PFSK-1 (cell line): ENCODE measurements around the gene CACNA1C.

ENCODE experiments used
- FOXP2 ChIP-seq: optimal IDR thresholded peaks from 2 replicates; pipeline ENCODE3; 2011; ENCODE audit warnings: borderline replicate concordance, control low read depth, inconsistent platforms; ENCODE audit not compliant: insufficient read depth; ENCODE audit errors: extremely low read length, extremely low read depth
- POLR2AphosphoS5 ChIP-seq: IDR thresholded peaks from 2 replicates; pipeline ENCODE4 v1.6.1; 2012; ENCODE audit warnings: low read depth, mild to moderate bottlenecking, control low read depth, low read length, moderate library complexity
- SIN3A ChIP-seq: IDR thresholded peaks from 2 replicates; pipeline ENCODE4 v1.6.1; 2012; ENCODE audit warnings: mild to moderate bottlenecking, low read length, moderate library complexity, borderline replicate concordance; ENCODE audit not compliant: insufficient read depth
- TAF1 ChIP-seq: IDR thresholded peaks from 2 replicates; pipeline ENCODE4 v1.6.1; 2012; ENCODE audit warnings: low read length, control low read depth, borderline replicate concordance; ENCODE audit not compliant: insufficient read depth
- TF ChIP-seq, protein P1 (sequence below), 2 experiments: IDR thresholded peaks; 2 replicates each; pipeline versions ENCODE4 v1.6.1 to v1.8.0; 2011 to 2012; ENCODE audit warnings: low read depth in 2 of 2, low read length in 2 of 2, control low read depth in 1 of 2, inconsistent platforms in 1 of 2, mild to moderate bottlenecking in 1 of 2, moderate library complexity in 1 of 2; ENCODE audit not compliant: insufficient read depth in 1 of 2

CACNA1C gene

DNA sequence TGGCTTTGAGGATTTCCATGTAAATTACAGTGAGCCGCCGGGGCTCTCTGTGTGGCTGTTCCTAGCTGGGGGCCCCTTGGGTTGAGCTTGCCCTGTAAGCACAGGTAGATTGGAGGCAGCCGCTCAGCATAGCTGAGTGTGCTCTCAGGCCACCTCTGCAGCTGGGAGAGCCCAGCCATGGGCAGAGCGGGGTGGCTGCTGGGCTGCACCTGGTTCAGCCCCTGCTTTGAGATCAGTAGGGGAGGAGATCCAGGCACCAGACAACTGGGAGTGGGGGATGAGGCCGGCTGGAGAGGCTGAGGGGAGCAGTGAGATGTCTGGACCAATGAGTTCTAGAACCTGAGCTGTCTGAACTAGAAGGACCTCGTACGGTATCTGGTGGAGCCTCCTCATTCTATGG, 44.8 kb downstream of the CACNA1C start:
- TF ChIP-seq POLR2AphosphoS5 (no peak), SIN3A (no peak), TAF1 (no peak), FOXP2 (no peak)
- TF ChIP-seq, protein P1, sequence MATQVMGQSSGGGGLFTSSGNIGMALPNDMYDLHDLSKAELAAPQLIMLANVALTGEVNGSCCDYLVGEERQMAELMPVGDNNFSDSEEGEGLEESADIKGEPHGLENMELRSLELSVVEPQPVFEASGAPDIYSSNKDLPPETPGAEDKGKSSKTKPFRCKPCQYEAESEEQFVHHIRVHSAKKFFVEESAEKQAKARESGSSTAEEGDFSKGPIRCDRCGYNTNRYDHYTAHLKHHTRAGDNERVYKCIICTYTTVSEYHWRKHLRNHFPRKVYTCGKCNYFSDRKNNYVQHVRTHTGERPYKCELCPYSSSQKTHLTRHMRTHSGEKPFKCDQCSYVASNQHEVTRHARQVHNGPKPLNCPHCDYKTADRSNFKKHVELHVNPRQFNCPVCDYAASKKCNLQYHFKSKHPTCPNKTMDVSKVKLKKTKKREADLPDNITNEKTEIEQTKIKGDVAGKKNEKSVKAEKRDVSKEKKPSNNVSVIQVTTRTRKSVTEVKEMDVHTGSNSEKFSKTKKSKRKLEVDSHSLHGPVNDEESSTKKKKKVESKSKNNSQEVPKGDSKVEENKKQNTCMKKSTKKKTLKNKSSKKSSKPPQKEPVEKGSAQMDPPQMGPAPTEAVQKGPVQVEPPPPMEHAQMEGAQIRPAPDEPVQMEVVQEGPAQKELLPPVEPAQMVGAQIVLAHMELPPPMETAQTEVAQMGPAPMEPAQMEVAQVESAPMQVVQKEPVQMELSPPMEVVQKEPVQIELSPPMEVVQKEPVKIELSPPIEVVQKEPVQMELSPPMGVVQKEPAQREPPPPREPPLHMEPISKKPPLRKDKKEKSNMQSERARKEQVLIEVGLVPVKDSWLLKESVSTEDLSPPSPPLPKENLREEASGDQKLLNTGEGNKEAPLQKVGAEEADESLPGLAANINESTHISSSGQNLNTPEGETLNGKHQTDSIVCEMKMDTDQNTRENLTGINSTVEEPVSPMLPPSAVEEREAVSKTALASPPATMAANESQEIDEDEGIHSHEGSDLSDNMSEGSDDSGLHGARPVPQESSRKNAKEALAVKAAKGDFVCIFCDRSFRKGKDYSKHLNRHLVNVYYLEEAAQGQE (IDR thresholded peaks at IDR 0.05; ENCODE audit: insufficient read depth in 1 of 2, low read depth in 2 of 2, low read length in 2 of 2): no peak

DNA sequence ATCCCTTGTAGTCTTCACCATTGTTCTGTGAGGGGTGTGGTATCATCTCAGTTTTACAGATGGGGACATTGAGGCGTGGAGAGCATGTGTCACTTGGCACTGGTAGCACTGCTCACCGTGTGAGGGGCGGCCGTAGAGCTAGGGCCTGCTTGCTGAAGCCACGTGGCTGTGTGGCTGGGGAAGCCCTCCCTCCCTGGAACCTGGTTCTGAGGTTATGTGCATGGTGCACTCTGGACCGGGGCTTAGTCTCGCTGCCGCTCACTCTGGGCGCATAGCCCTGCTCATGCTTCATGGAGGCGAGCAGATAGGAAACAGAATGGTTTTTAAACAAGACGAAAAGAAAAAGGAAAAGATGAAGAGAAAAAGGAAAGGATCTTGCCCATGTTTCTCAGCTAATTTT, 46.1 kb downstream of the CACNA1C start:
- no peak for TF ChIP-seq TAF1
- TF ChIP-seq, protein P1 (IDR thresholded peaks at IDR 0.05; ENCODE audit: insufficient read depth in 1 of 2, low read depth in 2 of 2, low read length in 2 of 2): no peak
- TF ChIP-seq FOXP2: no peak
- no peak for TF ChIP-seq POLR2AphosphoS5
- no peak for TF ChIP-seq SIN3A

DNA sequence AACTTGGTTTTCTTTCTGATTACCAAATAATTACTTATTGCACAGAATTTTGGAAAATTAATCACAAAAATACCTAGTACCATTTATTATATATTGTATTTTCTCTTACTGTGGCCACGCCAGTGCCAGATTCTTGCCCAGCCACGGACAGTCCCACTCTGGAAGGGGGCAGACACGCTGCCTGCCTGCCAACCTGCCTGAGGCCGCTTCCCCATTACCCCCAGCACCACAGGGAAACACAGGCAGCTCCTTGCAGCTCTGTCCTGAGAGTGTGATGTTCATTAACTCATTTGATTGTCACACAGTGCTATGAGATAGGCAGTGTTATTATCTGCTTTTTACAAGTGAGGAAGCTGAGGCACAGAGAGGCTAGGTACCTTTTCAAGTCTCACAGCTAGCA, 46.8 kb downstream of the CACNA1C start:
- TF ChIP-seq FOXP2 (no peak), SIN3A (no peak), POLR2AphosphoS5 (no peak), TAF1 (no peak)
- TF ChIP-seq, protein P1 (IDR thresholded peaks at IDR 0.05; ENCODE audit: insufficient read depth in 1 of 2, low read depth in 2 of 2, low read length in 2 of 2): no peak

DNA sequence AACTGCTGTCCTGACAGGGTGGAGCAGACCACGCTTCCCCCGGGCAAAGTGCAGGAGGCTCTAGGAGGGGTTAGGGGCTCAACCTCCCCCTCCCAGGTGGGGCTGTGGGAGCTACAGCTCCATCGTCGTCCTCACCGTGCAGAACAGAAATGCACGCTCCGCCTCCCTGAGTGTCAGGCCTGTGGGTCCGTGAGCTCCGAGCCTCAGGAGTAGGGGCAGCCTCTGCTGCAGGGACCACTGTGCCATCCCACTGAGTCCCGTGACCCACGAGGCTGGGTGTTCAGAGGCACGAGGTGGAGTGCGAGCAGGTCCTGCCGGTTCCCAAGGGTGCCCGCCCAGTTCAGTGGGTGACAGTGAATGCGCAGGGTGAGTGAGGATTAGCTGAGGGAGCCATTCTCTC, 48.6 kb downstream of the CACNA1C start:
- TF ChIP-seq FOXP2: no peak
- TF ChIP-seq SIN3A: no peak
- no peak for TF ChIP-seq TAF1
- no peak for TF ChIP-seq POLR2AphosphoS5
- TF ChIP-seq, protein P1 (IDR thresholded peaks at IDR 0.05; ENCODE audit: insufficient read depth in 1 of 2, low read depth in 2 of 2, low read length in 2 of 2): no peak

DNA sequence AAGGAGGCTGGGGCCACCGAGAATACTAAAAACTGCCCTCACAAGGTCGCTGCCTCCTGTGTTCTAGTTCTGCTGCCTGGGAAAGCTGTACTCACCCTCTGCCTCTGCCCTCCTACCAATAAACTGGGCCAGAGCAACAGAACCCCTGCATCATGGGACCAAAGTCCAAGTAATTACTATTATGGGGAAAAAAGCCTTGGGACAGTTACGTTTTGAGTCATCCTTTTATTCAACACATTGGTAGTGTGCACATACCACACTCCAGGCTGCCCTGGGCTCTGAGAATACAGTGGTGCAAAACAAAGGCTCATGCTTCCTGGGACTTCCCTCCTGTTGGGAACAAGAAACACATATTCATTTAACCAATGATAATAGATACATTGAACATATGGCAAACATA, 49.0 kb downstream of the CACNA1C start:
- TF ChIP-seq SIN3A (no peak), POLR2AphosphoS5 (no peak), TAF1 (no peak), FOXP2 (no peak)
- TF ChIP-seq, protein P1 (IDR thresholded peaks at IDR 0.05; ENCODE audit: insufficient read depth in 1 of 2, low read depth in 2 of 2, low read length in 2 of 2): no peak
